ENCODE results near the gene RABL6.

GRCh38 chr9:136784997-136785361 is 22.8 kb upstream of the RABL6 start:
- TF ChIP-seq, protein P1, sequence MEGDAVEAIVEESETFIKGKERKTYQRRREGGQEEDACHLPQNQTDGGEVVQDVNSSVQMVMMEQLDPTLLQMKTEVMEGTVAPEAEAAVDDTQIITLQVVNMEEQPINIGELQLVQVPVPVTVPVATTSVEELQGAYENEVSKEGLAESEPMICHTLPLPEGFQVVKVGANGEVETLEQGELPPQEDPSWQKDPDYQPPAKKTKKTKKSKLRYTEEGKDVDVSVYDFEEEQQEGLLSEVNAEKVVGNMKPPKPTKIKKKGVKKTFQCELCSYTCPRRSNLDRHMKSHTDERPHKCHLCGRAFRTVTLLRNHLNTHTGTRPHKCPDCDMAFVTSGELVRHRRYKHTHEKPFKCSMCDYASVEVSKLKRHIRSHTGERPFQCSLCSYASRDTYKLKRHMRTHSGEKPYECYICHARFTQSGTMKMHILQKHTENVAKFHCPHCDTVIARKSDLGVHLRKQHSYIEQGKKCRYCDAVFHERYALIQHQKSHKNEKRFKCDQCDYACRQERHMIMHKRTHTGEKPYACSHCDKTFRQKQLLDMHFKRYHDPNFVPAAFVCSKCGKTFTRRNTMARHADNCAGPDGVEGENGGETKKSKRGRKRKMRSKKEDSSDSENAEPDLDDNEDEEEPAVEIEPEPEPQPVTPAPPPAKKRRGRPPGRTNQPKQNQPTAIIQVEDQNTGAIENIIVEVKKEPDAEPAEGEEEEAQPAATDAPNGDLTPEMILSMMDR (IDR thresholded peaks at IDR 0.05), result no peak
- TF ChIP-seq POLR2AphosphoS5 (IDR thresholded peaks at IDR 0.05), result no peak

All from breast epithelium (tissue), 3 donors.